DOHH2 (cell line): ENCODE measurements around the gene TADA2B.

Experiments
- EZH2phosphoT487 ChIP-seq: fragments of 200-600 bp; sonication (generic); IDR thresholded peaks from 2 replicates; pipeline ENCODE4 v1.6.1; 2017; ENCODE audit warnings: borderline replicate concordance, mild to moderate bottlenecking, antibody characterized with exemption, low read length, moderate library complexity, mixed read lengths
- TF ChIP-seq, protein P1 (sequence below): fragments of 200-600 bp; sonication (generic); IDR thresholded peaks from one replicate; pipeline ENCODE4 v1.5.1; 2014; ENCODE audit warnings: antibody characterized with exemption, mild to moderate bottlenecking, low read depth, low read length; ENCODE audit not compliant: poor library complexity, severe bottlenecking

DNA sequence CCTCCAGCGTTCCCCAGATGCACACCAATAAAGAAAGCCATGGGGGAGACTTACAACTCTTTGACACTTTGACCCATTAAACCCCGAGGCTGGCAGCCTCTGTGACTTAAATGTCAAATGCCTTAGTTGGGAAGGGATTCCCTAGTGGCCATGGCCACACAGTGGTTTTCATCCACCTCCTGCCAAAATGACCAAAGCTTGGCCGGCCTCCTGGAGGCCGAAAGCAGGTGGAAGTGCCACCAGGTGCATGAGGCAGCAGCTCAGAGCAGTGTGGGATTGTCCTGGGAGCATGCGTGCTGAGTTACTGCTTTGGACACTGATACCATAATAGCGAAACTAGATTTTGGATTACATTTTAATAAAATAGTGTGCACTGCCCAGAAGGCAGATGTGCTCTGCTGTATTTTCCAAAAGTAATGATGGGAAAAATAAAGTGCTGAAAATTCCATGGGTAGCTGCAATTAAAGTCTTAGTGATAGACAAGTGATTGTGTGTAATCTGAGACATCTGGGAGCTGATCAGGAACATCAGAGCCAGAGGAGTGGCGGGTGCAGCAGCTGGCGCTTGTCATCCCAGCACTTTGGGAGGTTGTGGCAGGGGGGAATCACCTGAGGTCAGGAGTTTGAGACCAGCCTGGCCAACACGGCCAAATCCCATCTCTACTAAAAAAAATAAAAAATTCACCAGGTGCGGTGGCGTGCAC is 39.8 kb upstream of the TADA2B start:
- TF ChIP-seq, protein P1, sequence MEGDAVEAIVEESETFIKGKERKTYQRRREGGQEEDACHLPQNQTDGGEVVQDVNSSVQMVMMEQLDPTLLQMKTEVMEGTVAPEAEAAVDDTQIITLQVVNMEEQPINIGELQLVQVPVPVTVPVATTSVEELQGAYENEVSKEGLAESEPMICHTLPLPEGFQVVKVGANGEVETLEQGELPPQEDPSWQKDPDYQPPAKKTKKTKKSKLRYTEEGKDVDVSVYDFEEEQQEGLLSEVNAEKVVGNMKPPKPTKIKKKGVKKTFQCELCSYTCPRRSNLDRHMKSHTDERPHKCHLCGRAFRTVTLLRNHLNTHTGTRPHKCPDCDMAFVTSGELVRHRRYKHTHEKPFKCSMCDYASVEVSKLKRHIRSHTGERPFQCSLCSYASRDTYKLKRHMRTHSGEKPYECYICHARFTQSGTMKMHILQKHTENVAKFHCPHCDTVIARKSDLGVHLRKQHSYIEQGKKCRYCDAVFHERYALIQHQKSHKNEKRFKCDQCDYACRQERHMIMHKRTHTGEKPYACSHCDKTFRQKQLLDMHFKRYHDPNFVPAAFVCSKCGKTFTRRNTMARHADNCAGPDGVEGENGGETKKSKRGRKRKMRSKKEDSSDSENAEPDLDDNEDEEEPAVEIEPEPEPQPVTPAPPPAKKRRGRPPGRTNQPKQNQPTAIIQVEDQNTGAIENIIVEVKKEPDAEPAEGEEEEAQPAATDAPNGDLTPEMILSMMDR, result no peak
- no peak for TF ChIP-seq EZH2phosphoT487
